Stimulated activated CD4-positive, alpha-beta T cell treated with anti-CD3 and anti-CD28 coated beads, Interleukin-4, amount 100 ng/mL, for 4 hours (primary cell): Measurements from ENCODE around the gene POLA2.
"Not testable (repeated sequence)": the region's sequence is repeated elsewhere in the genome, so short reads cannot be mapped to it uniquely, and the experiment has no call there.

ENCODE experiments used
- DNase-seq, 2 experiments: peaks; one replicate each; pipeline ENCODE4 v3.0.0-alpha.2; 2020

POLA2 gene

GRCh38 chr11:65243797-65244196 lies 18.0 kb upstream of the POLA2 start:
- no peak for DNase-seq

GRCh38 chr11:65245046-65245445 lies 16.7 kb upstream of the POLA2 start:
- not testable (repeated sequence) for DNase-seq

GRCh38 chr11:65246506-65246905 lies 15.3 kb upstream of the POLA2 start:
- DNase-seq = no peak

GRCh38 chr11:65248184-65248710 lies 13.5 kb upstream of the POLA2 start:
- not testable (repeated sequence) for DNase-seq

- no peak for DNase-seq
These were observed 10.3 kb upstream of the POLA2 start for GRCh38 chr11:65251476-65251875.

- no peak for DNase-seq
These were observed 7.0 kb upstream of the POLA2 start for GRCh38 chr11:65254724-65255123.

- no peak for DNase-seq
These were observed 2.8 kb upstream of the POLA2 start for GRCh38 chr11:65258988-65259387.

- no peak for DNase-seq
These were observed 1.5 kb upstream of the POLA2 start for GRCh38 chr11:65260302-65260701.

- no peak for DNase-seq
These were observed 789 bp upstream of the POLA2 start for GRCh38 chr11:65260756-65261590.

- DNase-seq = no peak
These were observed 569 bp downstream of the POLA2 start for GRCh38 chr11:65262381-65262680.

GRCh38 chr11:65262776-65263175 lies 1.0 kb downstream of the POLA2 start:
- DNase-seq = no peak

GRCh38 chr11:65264747-65265146 lies 3.0 kb downstream of the POLA2 start:
- DNase-seq = not testable (repeated sequence)

GRCh38 chr11:65266210-65266609 lies 4.4 kb downstream of the POLA2 start:
- no peak for DNase-seq

GRCh38 chr11:65274735-65275682 lies 13.2 kb downstream of the POLA2 start:
- peak; percentile 12 to 34 for DNase-seq

GRCh38 chr11:65275906-65276305 lies 14.1 kb downstream of the POLA2 start:
- no peak for DNase-seq

- no peak for DNase-seq
These were observed 16.0 kb downstream of the POLA2 start for GRCh38 chr11:65277631-65278277.

- no peak for DNase-seq
These were observed 16.6 kb downstream of the POLA2 start for GRCh38 chr11:65278356-65278755.

GRCh38 chr11:65279279-65279678 lies 17.5 kb downstream of the POLA2 start:
- DNase-seq = no peak

GRCh38 chr11:65279741-65280440 lies 18.1 kb downstream of the POLA2 start:
- peak; percentile 53 to 78 for DNase-seq

- no peak for DNase-seq
These were observed 18.9 kb downstream of the POLA2 start for GRCh38 chr11:65280646-65281045.

GRCh38 chr11:65286686-65287085 lies 24.9 kb downstream of the POLA2 start:
- DNase-seq = no peak

GRCh38 chr11:65287601-65288000 lies 25.8 kb downstream of the POLA2 start:
- no peak for DNase-seq
